ENCODE results near the gene MGAM2.
"Not testable (repeated sequence)": the region's sequence is repeated elsewhere in the genome, so short reads cannot be mapped to it uniquely, and the experiment has no call there.

The MGAM2 gene

GRCh38 chr7:142111499-142111898 is at the start of gene MGAM2:
MGAM2 (plus strand) TSS chr7:142111718; CDS start chr7:142116874, 5,156 bp downstream.
- DNase-seq (ENCODE audit: low spot score), result no peak

- DNase-seq (ENCODE audit: low spot score), result no peak
Observed at GRCh38 chr7:142063551-142064442, 47.7 kb upstream of the MGAM2 start.

GRCh38 chr7:142066536-142066935 is 45.0 kb upstream of the MGAM2 start:
- DNase-seq (ENCODE audit: low spot score), result peak; percentile 74

GRCh38 chr7:142077762-142078161 is 33.8 kb upstream of the MGAM2 start:
- no peak for DNase-seq (ENCODE audit: low spot score)

GRCh38 chr7:142083605-142084004 is 27.9 kb upstream of the MGAM2 start:
- no peak for DNase-seq (ENCODE audit: low spot score)

- DNase-seq (ENCODE audit: low spot score), result no peak
Observed at GRCh38 chr7:142085428-142085827, 26.1 kb upstream of the MGAM2 start.

- DNase-seq (ENCODE audit: low spot score), result no peak
Observed at GRCh38 chr7:142088022-142088714, 23.4 kb upstream of the MGAM2 start.

- no peak for DNase-seq (ENCODE audit: low spot score)
Observed at GRCh38 chr7:142089035-142089434, 22.5 kb upstream of the MGAM2 start.

- DNase-seq (ENCODE audit: low spot score), result no peak
Observed at GRCh38 chr7:142091961-142092360, 19.6 kb upstream of the MGAM2 start.

- no peak for DNase-seq (ENCODE audit: low spot score)
Observed at GRCh38 chr7:142094861-142095260, 16.7 kb upstream of the MGAM2 start.

- no peak for DNase-seq (ENCODE audit: low spot score)
Observed at GRCh38 chr7:142097571-142097970, 13.9 kb upstream of the MGAM2 start.

- DNase-seq (ENCODE audit: low spot score), result no peak
Observed at GRCh38 chr7:142098004-142098403, 13.5 kb upstream of the MGAM2 start.

GRCh38 chr7:142099347-142099746 is 12.2 kb upstream of the MGAM2 start:
- not testable (repeated sequence) for DNase-seq (ENCODE audit: low spot score)

- DNase-seq (ENCODE audit: low spot score), result no peak
Observed at GRCh38 chr7:142100634-142101033, 10.9 kb upstream of the MGAM2 start.

GRCh38 chr7:142101794-142102193 is 9.7 kb upstream of the MGAM2 start:
- not testable (repeated sequence) for DNase-seq (ENCODE audit: low spot score)

GRCh38 chr7:142104550-142105527 is 6.7 kb upstream of the MGAM2 start:
- no peak for DNase-seq (ENCODE audit: low spot score)

GRCh38 chr7:142108728-142109505 is 2.6 kb upstream of the MGAM2 start:
- DNase-seq (ENCODE audit: low spot score), result no peak

GRCh38 chr7:142110098-142110497 is 1.4 kb upstream of the MGAM2 start:
- DNase-seq (ENCODE audit: low spot score), result no peak

GRCh38 chr7:142110638-142111037 is 880 bp upstream of the MGAM2 start:
- DNase-seq (ENCODE audit: low spot score), result no peak

GRCh38 chr7:142112086-142112485 is 568 bp downstream of the MGAM2 start:
- DNase-seq (ENCODE audit: low spot score), result no peak

- no peak for DNase-seq (ENCODE audit: low spot score)
Observed at GRCh38 chr7:142114207-142114606, 2.7 kb downstream of the MGAM2 start.

Data from RKO (cell line).